BJ (cell line): Measurements from ENCODE around the gene HEPN1. TPM values are rescaled to one million over a fixed set of nuclear protein-coding genes. Genes with fewer than 3 reads are reported as not detected.

ENCODE experiments used
- CTCF ChIA-PET: fragments of 350-600 bp; formaldehyde crosslinking; extraction: SDS; loops from one replicate; lab custom pipeline; 2021; ENCODE audit warnings: antibody characterized with exemption, inconsistent platforms; lab: Yijun Ruan, JAX
- POLR2A ChIA-PET: fragments of 300-600 bp; sonication (Branson Sonifier 250); formaldehyde crosslinking; extraction: SDS; loops from one replicate; lab custom pipeline; 2021; ENCODE audit warnings: antibody characterized with exemption; lab: Charles Lee
- DNase-seq: peaks from one replicate; pipeline ENCODE4 v3.0.0-alpha.2; 2011; ENCODE audit warnings: low read depth
- H3K27me3 ChIP-seq: 2 replicates; pipeline ENCODE4 v1.6.0; 2011; ENCODE audit warnings: low read length; ENCODE audit not compliant: control insufficient read depth, insufficient read depth
- H3K36me3 ChIP-seq: 2 replicates; pipeline ENCODE4 v1.5.1; 2011; ENCODE audit warnings: low read length; ENCODE audit not compliant: control insufficient read depth, insufficient read depth
- H3K4me3 ChIP-seq: 2 replicates; pipeline ENCODE4 v1.5.1; 2011; ENCODE audit warnings: low read depth, mild to moderate bottlenecking, control low read depth, low read length
- polyA plus RNA-seq: library from polyadenylated mRNA; depleted of rRNA; stranded (reverse); fragments of >200 nt; gene quantifications from 2 replicates; pipeline ENCODE4 v1.2.3, GENCODE V29; 2011
- TF ChIP-seq, protein P1 (sequence below): IDR thresholded peaks from 2 replicates; pipeline ENCODE4 v1.5.1; 2011; ENCODE audit warnings: low read depth, mild to moderate bottlenecking, control low read depth, inconsistent platforms, low read length, moderate library complexity; ENCODE audit not compliant: insufficient read depth

HEPN1 gene
- polyA plus RNA-seq, 1 experiment, result not detected

- no peaks in the 10 kb centered on the region for H3K27me3 ChIP-seq
- ChIA-PET CTCF (interaction anchor here (1.1 to 1.9 kb wide), 4 partner anchors 12 to 76 kb away, joined by 3 to 9 read pairs (median 4); partner anchors contain the start of gene CCDC15), POLR2A (no interaction called here)
- no peak for DNase-seq
- TF ChIP-seq, protein P1, sequence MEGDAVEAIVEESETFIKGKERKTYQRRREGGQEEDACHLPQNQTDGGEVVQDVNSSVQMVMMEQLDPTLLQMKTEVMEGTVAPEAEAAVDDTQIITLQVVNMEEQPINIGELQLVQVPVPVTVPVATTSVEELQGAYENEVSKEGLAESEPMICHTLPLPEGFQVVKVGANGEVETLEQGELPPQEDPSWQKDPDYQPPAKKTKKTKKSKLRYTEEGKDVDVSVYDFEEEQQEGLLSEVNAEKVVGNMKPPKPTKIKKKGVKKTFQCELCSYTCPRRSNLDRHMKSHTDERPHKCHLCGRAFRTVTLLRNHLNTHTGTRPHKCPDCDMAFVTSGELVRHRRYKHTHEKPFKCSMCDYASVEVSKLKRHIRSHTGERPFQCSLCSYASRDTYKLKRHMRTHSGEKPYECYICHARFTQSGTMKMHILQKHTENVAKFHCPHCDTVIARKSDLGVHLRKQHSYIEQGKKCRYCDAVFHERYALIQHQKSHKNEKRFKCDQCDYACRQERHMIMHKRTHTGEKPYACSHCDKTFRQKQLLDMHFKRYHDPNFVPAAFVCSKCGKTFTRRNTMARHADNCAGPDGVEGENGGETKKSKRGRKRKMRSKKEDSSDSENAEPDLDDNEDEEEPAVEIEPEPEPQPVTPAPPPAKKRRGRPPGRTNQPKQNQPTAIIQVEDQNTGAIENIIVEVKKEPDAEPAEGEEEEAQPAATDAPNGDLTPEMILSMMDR, result no peak
- no peak overlapping the region for H3K4me3 ChIP-seq
- no peaks in the 10 kb centered on the region for H3K36me3 ChIP-seq
These were observed 23.6 kb downstream of the HEPN1 start for GRCh38 chr11:124942466-124943253.

DNA sequence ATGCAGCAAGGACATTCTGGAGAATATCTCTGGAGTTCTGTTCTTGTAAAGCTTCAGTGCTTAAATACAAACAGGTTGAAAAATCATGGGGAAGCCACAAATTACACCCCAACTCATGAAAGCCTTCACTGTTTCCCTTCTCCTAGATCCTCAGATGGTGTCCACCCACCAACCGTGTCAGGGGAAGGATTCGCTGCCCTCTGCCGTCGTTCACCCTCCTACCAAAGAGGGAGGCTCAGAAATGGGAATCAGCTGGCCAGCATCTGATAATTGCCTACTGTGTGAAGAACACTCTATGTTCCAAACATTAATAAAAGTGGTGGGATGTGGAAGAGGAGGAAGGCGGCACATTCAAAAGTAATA is 24.2 kb downstream of the HEPN1 start:
- TF ChIP-seq, protein P1, result no peak
- Histone ChIP-seq H3K36me3 (no peaks in the 10 kb centered on the region), H3K27me3 (no peaks in the 10 kb centered on the region), H3K4me3 (no peak overlapping the region)
- POLR2A ChIA-PET, result no interaction called here
- CTCF ChIA-PET, result interaction anchor here (1.2 to 1.6 kb wide), 3 partner anchors 10 to 67 kb away, joined by 3 to 6 read pairs (median 3); no protein-coding TSS in a partner anchor
- no peak for DNase-seq

DNA sequence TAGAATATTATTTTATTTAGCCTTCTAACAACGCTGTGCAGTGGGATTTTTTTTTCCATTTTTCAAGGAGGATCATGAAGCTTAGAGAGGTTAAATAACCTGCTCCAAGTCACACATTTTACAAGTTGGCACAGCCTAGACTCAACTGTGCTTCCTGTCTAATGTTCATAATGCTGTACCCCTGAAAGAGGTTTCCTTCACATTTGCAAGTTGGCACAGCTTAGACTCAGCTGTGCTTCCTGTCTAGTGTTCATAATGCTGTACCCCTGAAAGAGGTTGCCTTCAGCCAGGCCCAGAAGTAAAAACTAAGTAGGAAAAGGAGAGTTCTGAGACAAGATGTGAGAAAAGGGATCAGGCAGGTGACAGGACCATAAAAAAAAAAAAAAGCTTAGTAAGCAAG is 24.7 kb downstream of the HEPN1 start:
- POLR2A ChIA-PET, result interaction anchor here (0.6 kb wide), 1 partner anchor 270 kb away, joined by 4 read pairs; the partner anchor contains the start of gene SPA17
- Histone ChIP-seq H3K36me3 (no peaks in the 10 kb centered on the region), H3K27me3 (no peaks in the 10 kb centered on the region), H3K4me3 (no peak overlapping the region)
- CTCF ChIA-PET, result interaction anchor here (1.0 to 2.1 kb wide), 5 partner anchors 9 to 107 kb away, joined by 3 to 6 read pairs (median 3); partner anchors contain the start of gene HEPACAM
- TF ChIP-seq, protein P1, result no peak
- no peak for DNase-seq

- TF ChIP-seq, protein P1, result no peak
- POLR2A ChIA-PET, result no interaction called here
- no peak for DNase-seq
- H3K36me3 ChIP-seq, result no peaks in the 10 kb centered on the region
- H3K4me3 ChIP-seq, result no peak overlapping the region
- H3K27me3 ChIP-seq, result no peaks in the 10 kb centered on the region
- CTCF ChIA-PET, result interaction anchor here (1.0 to 2.1 kb wide), 4 partner anchors 9 to 108 kb away, joined by 3 to 6 read pairs (median 4); partner anchors contain the start of gene HEPACAM
These were observed 25.5 kb downstream of the HEPN1 start for GRCh38 chr11:124944565-124944964.

GRCh38 chr11:124945826-124946225 is 26.8 kb downstream of the HEPN1 start:
- Histone ChIP-seq H3K27me3 (no peaks in the 10 kb centered on the region), H3K36me3 (no peaks in the 10 kb centered on the region), H3K4me3 (no peak overlapping the region)
- TF ChIP-seq, protein P1, result no peak
- CTCF ChIA-PET, result interaction anchor here (0.7 to 2.1 kb wide), 3 partner anchors 11 to 237 kb away, joined by 3 to 6 read pairs (median 4); partner anchors contain the start of gene HEPACAM
- no peak for DNase-seq
- POLR2A ChIA-PET, result no interaction called here
